ENCODE measurements around the gene ATP2B3. TPM values are rescaled to one million over a fixed set of nuclear protein-coding genes. Genes with fewer than 3 reads are reported as not detected.

Gene ATP2B3
- total RNA-seq, 1 experiment from 2014 or later = not detected

DNA sequence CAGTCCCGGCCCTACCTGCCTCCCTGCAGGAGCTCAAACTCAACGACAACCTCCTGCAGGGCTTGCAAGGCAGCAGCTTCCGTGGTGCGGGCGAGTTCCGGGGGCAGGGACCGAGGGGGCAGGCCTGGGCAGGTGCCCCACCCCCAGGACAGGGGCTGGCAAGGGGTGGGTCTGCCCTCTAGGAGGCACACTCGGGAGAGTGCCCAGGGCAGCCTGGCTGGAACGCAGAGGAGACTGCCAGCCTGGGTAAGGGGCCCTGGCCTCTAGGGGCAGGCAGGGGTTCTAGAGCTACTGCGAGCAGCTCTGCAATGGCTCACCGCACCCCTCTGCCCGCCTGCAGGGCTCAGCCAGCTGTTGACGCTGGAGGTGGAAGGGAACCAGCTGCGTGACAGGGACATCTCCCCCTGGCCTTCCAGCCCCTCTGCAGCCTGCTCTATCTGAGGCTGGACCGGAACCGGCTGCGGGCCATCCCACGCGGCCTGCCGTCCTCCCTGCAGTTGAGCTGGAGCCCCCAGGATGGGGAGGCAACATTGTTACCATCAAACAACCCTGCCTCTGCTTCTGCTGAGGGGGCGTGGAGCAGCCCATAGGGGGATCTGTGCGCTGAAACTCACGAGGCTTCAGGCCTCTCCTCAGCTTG lies 34.9 kb upstream of the ATP2B3 start:
- intact Hi-C loops (cut with micrococcal nuclease) = no loop called here
- Mint-ChIP-seq H3K27ac (ENCODE audit: low read depth, unreplicated experiment) (no peak overlapping the region), H3K36me3 (ENCODE audit: insufficient read depth, unreplicated experiment) (no peaks in the 10 kb centered on the region), H3K4me1 (ENCODE audit: insufficient read depth, unreplicated experiment) (no peaks in the 10 kb centered on the region), H3K4me3 (ENCODE audit: unreplicated experiment) (no peak overlapping the region), H3K27me3 (ENCODE audit: insufficient read depth, unreplicated experiment) (no peaks in the 10 kb centered on the region), H3K9me3 (ENCODE audit: unreplicated experiment) (no peaks in the 10 kb centered on the region)
- TF ChIP-seq, protein P1, sequence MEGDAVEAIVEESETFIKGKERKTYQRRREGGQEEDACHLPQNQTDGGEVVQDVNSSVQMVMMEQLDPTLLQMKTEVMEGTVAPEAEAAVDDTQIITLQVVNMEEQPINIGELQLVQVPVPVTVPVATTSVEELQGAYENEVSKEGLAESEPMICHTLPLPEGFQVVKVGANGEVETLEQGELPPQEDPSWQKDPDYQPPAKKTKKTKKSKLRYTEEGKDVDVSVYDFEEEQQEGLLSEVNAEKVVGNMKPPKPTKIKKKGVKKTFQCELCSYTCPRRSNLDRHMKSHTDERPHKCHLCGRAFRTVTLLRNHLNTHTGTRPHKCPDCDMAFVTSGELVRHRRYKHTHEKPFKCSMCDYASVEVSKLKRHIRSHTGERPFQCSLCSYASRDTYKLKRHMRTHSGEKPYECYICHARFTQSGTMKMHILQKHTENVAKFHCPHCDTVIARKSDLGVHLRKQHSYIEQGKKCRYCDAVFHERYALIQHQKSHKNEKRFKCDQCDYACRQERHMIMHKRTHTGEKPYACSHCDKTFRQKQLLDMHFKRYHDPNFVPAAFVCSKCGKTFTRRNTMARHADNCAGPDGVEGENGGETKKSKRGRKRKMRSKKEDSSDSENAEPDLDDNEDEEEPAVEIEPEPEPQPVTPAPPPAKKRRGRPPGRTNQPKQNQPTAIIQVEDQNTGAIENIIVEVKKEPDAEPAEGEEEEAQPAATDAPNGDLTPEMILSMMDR (IDR thresholded peaks at IDR 0.05; ENCODE audit: unreplicated experiment) = no peak
- CTCF ChIA-PET = no interaction called here
- BruUV-seq (replicated peaks) = no TSS peak
- no peak for DNase-seq (ENCODE audit: unreplicated experiment)
- POLR2A ChIA-PET = no interaction called here

DNA sequence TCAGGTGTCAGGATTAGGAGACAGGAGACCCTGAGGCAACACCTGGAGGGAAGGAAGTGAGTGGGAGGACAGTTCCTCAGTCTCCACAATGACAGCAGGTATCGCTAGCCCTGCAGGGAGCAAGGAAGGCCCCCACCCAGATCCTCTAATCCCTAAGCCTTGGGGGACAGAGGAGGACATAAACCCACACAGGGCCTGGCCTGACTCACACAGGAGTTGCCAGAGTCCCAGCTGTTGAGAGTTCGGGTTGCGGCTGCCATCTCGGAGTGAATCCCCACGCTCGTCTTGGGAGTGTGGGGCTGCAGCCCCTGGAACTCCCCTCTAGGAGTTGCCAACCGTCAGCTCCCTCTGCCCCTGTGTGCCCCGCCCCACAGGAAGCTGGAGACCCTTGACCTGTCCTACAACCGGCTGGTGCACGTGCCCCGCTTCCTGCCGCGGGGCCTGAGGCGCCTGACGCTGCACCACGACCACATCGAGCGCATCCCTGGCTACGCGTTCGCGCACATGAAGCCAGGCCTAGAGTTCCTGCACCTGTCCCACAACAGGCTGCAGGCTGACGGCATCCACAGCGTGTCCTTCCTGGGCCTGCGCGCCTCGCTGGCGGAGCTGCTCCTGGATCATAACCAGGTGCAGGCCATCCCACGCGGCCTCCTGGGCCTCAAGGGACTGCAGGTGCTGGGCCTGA lies 31.9 kb upstream of the ATP2B3 start:
- no peak for DNase-seq (ENCODE audit: unreplicated experiment)
- no peak overlapping the region for H3K4me3 Mint-ChIP-seq (ENCODE audit: unreplicated experiment)
- TF ChIP-seq, protein P1 (IDR thresholded peaks at IDR 0.05; ENCODE audit: unreplicated experiment) = no peak
- ChIA-PET POLR2A (interaction anchor here (0.6 kb wide), 1 partner anchor 304 kb away, joined by 4 read pairs; no protein-coding TSS in a partner anchor), CTCF (interaction anchor here (1.2 kb wide), 1 partner anchor 22 kb away, joined by 6 read pairs; no protein-coding TSS in a partner anchor)
- no TSS peak for BruUV-seq (replicated peaks)
- H3K27ac Mint-ChIP-seq (ENCODE audit: low read depth, unreplicated experiment) = no peak overlapping the region
- no peaks in the 10 kb centered on the region for H3K4me1 Mint-ChIP-seq (ENCODE audit: insufficient read depth, unreplicated experiment)
- intact Hi-C loops (cut with micrococcal nuclease) = no loop called here
- no peaks in the 10 kb centered on the region for H3K9me3 Mint-ChIP-seq (ENCODE audit: unreplicated experiment)
- no peaks in the 10 kb centered on the region for H3K27me3 Mint-ChIP-seq (ENCODE audit: insufficient read depth, unreplicated experiment)
- no peaks in the 10 kb centered on the region for H3K36me3 Mint-ChIP-seq (ENCODE audit: insufficient read depth, unreplicated experiment)

DNA sequence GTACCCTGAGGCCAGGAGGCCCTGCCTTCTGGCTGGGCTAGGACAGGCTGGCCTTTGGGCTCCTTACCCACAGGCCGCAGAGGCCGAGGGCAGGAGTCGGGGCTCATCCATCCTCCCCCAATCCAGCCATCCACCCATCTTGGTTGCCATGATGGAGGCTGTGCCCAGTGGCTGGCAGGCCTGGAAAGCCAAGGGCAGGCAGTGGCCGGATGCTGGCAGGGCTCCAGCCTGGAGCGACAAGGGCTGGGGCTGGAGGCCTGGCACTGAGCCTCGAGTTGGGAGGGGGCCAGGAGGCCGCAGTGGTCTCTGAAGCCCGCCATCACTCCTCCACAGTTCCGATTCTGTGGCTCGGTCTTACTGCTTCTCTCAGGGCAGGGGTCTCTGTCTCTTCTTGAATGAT lies 31.3 kb upstream of the ATP2B3 start:
- TF ChIP-seq, protein P1 (IDR thresholded peaks at IDR 0.05; ENCODE audit: unreplicated experiment) = no peak
- Mint-ChIP-seq H3K9me3 (ENCODE audit: unreplicated experiment) (no peaks in the 10 kb centered on the region), H3K4me1 (ENCODE audit: insufficient read depth, unreplicated experiment) (no peaks in the 10 kb centered on the region), H3K27me3 (ENCODE audit: insufficient read depth, unreplicated experiment) (no peaks in the 10 kb centered on the region), H3K36me3 (ENCODE audit: insufficient read depth, unreplicated experiment) (no peaks in the 10 kb centered on the region), H3K27ac (ENCODE audit: low read depth, unreplicated experiment) (no peak overlapping the region), H3K4me3 (ENCODE audit: unreplicated experiment) (no peak overlapping the region)
- no peak for DNase-seq (ENCODE audit: unreplicated experiment)
- no TSS peak for BruUV-seq (replicated peaks)
- intact Hi-C loops (cut with micrococcal nuclease) = no loop called here
- CTCF ChIA-PET = interaction anchor here (1.5 kb wide), 1 partner anchor 21 kb away, joined by 4 read pairs; no protein-coding TSS in a partner anchor
- POLR2A ChIA-PET = no interaction called here

DNA sequence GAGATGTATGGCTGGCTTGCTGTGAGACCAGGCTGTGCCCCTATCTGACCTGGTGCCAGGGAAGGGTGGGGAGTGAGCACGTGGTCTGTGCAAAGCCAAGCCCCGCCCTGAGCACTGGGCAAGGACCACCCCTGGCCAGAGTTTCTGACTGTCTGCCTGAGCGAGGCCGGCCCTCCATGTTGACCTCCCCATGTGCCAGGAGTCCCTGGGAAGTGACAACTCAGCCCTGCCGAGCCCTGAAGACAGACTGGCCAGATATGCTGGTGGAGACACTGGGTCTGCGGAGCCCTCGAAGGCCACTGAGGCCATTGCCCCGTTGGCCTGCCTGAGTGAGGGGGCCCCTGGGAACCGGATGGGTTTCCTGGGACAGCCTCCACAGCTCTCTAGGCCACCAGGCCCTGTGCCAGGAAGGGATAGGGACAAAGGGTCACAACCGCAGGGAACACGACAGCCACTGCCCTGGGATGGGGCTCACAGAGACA lies 29.8 kb upstream of the ATP2B3 start:
- intact Hi-C loops (cut with micrococcal nuclease) = no loop called here
- Mint-ChIP-seq H3K4me1 (ENCODE audit: insufficient read depth, unreplicated experiment) (no peaks in the 10 kb centered on the region), H3K27ac (ENCODE audit: low read depth, unreplicated experiment) (no peak overlapping the region), H3K36me3 (ENCODE audit: insufficient read depth, unreplicated experiment) (no peaks in the 10 kb centered on the region), H3K4me3 (ENCODE audit: unreplicated experiment) (no peak overlapping the region), H3K9me3 (ENCODE audit: unreplicated experiment) (no peaks in the 10 kb centered on the region), H3K27me3 (ENCODE audit: insufficient read depth, unreplicated experiment) (no peaks in the 10 kb centered on the region)
- TF ChIP-seq, protein P1 (IDR thresholded peaks at IDR 0.05; ENCODE audit: unreplicated experiment) = no peak
- CTCF ChIA-PET = interaction anchor here (1.5 kb wide), 1 partner anchor 19 kb away, joined by 4 read pairs; no protein-coding TSS in a partner anchor
- POLR2A ChIA-PET = no interaction called here
- no TSS peak for BruUV-seq (replicated peaks)
- DNase-seq (ENCODE audit: unreplicated experiment) = no peak
